ENCODE measurements around the gene VAV3.

DNA sequence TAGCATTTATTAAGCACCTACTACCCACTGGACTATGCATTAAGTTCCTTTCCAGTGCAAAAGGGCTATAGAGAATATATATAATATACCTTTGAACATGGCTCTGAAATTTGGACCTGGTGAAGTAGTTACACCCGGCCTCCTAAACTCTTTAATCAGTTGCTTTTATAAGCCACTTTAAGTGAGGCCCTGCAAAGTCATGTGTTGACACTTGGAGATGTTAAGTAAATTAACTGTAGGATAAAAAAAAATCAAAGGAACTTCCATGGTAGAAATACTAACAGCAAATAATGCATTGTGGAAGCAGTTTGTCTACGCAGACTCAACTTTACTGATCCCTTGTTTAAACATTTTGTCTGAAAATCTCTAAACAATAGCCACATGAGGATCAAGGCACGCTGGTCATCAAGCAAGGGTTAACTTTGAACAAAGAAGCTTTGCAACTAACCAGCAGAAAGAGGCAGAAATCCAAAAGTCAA lies 283.9 kb downstream of the VAV3 start:
- TF ChIP-seq ZNF23 (CRISPR knock-in tag; IDR thresholded peaks at IDR 0.05), result no peak
- no peak for TF ChIP-seq PHF8 (IDR thresholded peaks at IDR 0.05; ENCODE audit: borderline replicate concordance, low read length)
- TF ChIP-seq ZNF766 (CRISPR knock-in tag; conservative IDR thresholded peaks at IDR 0.05), result no peak
- no peak for TF ChIP-seq PTRF (tag; IDR thresholded peaks at IDR 0.05)
- no peak for TF ChIP-seq MTA1 (IDR thresholded peaks at IDR 0.05; ENCODE audit: borderline replicate concordance)
- TF ChIP-seq POLR2AphosphoS5 (IDR thresholded peaks at IDR 0.05; ENCODE audit: control insufficient read depth, insufficient read depth, low read depth, low read length), result no peak
- TF ChIP-seq HCFC1 (IDR thresholded peaks at IDR 0.05; ENCODE audit: low read depth, low read length), result no peak
- TF ChIP-seq SMC3 (conservative IDR thresholded peaks at IDR 0.05; ENCODE audit: insufficient read depth, low read depth, low read length), result no peak
- TF ChIP-seq, protein P1, sequence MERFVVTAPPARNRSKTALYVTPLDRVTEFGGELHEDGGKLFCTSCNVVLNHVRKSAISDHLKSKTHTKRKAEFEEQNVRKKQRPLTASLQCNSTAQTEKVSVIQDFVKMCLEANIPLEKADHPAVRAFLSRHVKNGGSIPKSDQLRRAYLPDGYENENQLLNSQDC (CRISPR knock-in tag; IDR thresholded peaks at IDR 0.05), result no peak
- no peak for TF ChIP-seq BRF1 (IDR thresholded peaks at IDR 0.05; ENCODE audit: borderline replicate concordance, extremely low read depth, insufficient read length)
